Daoy (cell line): ENCODE results near the gene ELMOD2. TPM values are rescaled to one million over a fixed set of nuclear protein-coding genes. Genes with fewer than 3 reads are reported as not detected.

Experiments
- DNase-seq: peaks from one replicate; pipeline ENCODE4 v3.0.0-alpha.2; 2015; ENCODE audit warnings: low read depth
- total RNA-seq: library from RNA; depleted of rRNA; stranded (reverse); fragments of >200 nt; shearing (Covaris generic); gene quantifications from 2 replicates; pipeline ENCODE4 v1.2.3, GENCODE V29; 2014; rRNA removed

Gene ELMOD2
- total RNA-seq, 1 experiment from 2014 or later, result 27.2 TPM

GRCh38 chr4:140581078-140581477, 57.1 kb downstream of the ELMOD2 start:
- DNase-seq, result no peak

- no peak for DNase-seq
Observed at GRCh38 chr4:140584439-140584838, 60.5 kb downstream of the ELMOD2 start.

- DNase-seq, result no peak
Observed at GRCh38 chr4:140595065-140595464, 71.1 kb downstream of the ELMOD2 start.

- DNase-seq, result no peak
Observed at GRCh38 chr4:140600408-140600807, 76.4 kb downstream of the ELMOD2 start.

DNA sequence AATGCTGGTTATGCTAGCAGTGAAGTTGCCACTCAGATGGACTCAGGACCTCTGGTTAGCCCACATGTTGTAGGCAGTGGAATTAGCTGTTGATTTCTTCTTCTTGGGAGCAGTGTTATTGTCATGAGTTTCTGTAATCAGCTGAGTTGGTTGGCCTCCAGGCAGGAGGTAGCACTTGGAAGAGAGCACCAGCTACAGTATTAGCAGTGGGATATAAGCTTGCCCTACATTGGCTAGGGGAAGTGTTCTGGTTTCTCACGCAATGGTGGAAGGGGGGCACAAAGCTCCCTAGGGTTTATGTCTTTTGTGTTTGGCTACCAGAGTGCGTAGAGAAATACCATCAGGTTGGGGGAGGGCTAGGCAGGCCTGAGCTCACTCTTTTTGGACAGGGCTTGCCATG, 78.7 kb downstream of the ELMOD2 start:
- no peak for DNase-seq

GRCh38 chr4:140603286-140603685, 79.3 kb downstream of the ELMOD2 start:
- peak; percentile 1 for DNase-seq

Other genes starting within 250 kb of the ELMOD2 start
- 46.4 and 63.7 TPM in 2 replicates for gene SCOC, start 150.5 kb upstream of the ELMOD2 start, total RNA-seq
- 9.3 and 9.4 TPM in 2 replicates for gene CLGN, start 96.5 kb upstream of the ELMOD2 start, total RNA-seq
- gene MGAT4D, start 25.9 kb upstream of the ELMOD2 start, total RNA-seq, result not detected in 2 replicates
- 0.34 TPM in 1 of 2 replicates, not detected in the other for gene UCP1, start 44.8 kb downstream of the ELMOD2 start, total RNA-seq
- 6.1 and 8.5 TPM in 2 replicates for gene TBC1D9, start 232.2 kb downstream of the ELMOD2 start, total RNA-seq